ENCODE data around the gene MOSMO. TPM values are rescaled to one million over a fixed set of nuclear protein-coding genes. Genes with fewer than 3 reads are reported as not detected.

MOSMO gene
- 8.6 TPM for total RNA-seq

- DNase-seq (ENCODE audit: low read depth in 2 of 3, low spot score in 2 of 3) = peak; percentile 35 to 73 (median 62)
Observed at GRCh38 chr16:22007509-22008214, at the start of gene MOSMO. MOSMO (plus strand) TSS chr16:22008111; CDS start chr16:22008302, 191 bp downstream.

DNA sequence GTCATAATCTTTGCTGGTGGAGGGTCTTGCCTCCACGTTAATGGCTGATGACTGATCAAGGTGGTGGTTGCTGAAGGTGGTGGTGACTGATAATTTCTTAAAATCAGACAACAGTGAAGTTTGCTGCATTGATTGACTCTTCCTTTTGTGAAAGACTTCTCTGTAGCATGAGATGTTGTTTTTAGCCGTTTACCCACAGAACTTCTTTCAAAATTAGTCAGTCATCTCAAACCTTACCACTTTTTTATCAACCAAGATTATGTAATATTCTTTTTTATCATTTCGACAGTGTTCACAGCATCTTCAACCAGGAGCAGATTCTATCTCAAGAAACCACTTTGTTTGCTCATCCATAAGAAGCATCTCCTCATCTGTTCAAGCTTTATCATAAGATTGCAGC lies 48.9 kb upstream of the MOSMO start:
- DNase-seq (ENCODE audit: low read depth in 2 of 3, low spot score in 2 of 3) = no peak

DNA sequence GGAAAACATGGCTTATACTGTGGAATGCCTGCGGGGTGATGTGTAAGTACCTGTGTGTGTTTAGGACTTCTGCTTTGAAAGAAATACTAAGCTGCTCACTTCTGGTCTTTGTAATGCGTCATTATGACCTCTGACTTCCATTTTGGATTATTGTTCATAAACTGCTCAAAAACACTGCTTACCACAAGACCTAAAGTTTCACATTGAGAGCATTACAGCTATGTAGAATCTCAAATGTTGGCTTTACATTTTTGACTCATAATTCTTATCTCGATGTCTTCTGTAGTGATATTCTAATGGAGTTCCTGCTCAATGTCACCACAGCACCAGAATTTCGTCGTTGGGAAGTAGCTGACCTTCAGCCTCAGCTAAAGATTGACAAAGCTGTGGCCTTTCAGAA lies 45.4 kb upstream of the MOSMO start:
- no peak for DNase-seq (ENCODE audit: low read depth in 2 of 3, low spot score in 2 of 3)

DNA sequence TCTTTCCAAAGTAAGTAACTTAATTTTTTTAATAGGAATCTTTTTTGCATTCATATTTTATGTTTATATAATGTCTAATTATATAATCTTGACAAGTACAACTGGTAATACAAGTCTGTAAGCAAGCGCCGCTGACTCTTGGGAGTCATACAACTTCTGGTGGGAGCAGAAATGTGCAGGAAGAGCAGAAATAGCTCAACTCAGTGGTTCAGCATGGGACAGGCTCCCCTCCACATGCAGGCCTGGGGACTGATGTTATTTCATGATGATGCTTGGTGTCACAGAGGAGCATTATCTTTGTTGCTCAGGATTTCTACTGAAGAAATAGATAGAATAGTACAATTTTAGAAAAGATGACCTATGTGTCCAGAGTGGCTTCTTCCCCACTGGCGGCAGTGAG lies 44.0 kb upstream of the MOSMO start:
- DNase-seq (ENCODE audit: low read depth in 2 of 3, low spot score in 2 of 3) = no peak

DNA sequence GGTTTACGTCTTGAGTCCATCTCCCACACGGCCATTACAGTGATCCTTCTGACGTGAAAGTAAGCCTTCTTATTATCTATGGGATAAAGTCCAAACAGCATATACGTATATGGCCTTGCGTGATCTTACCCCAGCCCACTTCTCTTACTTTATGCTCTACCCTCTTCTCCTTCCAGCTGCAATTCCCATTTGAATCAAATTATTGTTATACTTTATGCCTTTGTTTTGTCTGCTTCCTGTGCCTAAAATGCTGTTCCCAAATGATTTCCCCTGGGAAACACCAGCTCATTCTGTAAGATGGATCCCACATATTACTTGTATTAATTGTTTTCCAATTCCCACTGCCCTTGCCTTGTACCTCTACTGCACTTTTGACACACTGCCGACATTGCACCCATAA lies 43.6 kb upstream of the MOSMO start:
- DNase-seq (ENCODE audit: low read depth in 2 of 3, low spot score in 2 of 3) = no peak

GRCh38 chr16:21971856-21972255 lies 36.1 kb upstream of the MOSMO start:
- no peak for DNase-seq (ENCODE audit: low read depth in 2 of 3, low spot score in 2 of 3)

- no peak for DNase-seq (ENCODE audit: low read depth in 2 of 3, low spot score in 2 of 3)
Observed at GRCh38 chr16:21973945-21974344, 34.0 kb upstream of the MOSMO start.

DNA sequence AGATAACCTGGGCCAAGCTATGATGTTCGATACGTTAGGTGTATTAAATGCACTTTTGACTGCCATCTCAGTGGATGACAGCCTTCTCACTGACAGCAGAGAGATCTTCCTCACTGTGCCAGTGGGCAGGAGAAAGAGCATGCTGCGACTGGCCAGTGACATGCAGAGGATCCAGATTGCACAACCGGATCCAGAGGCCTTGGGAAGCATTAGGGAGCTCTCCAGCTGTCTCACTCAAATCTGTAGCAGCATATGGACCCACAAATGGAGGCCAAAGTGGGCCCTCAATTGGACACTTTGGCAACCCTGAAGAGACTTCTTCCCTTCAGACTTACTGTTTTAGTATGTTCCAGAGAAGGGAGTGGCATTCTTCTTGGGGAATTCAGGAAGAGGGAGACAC lies 27.9 kb upstream of the MOSMO start:
- no peak for DNase-seq (ENCODE audit: low read depth in 2 of 3, low spot score in 2 of 3)

DNA sequence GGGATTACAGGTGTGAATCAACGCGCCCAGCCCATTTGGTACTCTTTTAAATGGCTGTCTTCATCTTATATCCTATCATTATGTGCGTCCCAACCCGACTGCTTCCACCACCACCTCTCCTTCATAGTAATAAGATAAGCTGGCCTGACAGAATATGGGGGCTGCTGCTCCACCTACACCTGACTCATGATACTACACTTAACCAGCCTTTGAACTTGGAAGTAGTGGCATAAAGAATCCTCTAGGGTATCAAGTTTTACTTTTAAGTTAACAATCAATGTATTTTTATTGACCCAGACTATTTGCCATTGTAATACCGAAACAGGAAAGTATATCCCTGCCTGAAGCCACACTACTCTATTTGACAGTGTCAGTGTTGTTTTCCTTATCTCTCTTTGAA lies 25.8 kb upstream of the MOSMO start:
- no peak for DNase-seq (ENCODE audit: low read depth in 2 of 3, low spot score in 2 of 3)

- no peak for DNase-seq (ENCODE audit: low read depth in 2 of 3, low spot score in 2 of 3)
Observed at GRCh38 chr16:21984062-21984461, 23.8 kb upstream of the MOSMO start.

DNA sequence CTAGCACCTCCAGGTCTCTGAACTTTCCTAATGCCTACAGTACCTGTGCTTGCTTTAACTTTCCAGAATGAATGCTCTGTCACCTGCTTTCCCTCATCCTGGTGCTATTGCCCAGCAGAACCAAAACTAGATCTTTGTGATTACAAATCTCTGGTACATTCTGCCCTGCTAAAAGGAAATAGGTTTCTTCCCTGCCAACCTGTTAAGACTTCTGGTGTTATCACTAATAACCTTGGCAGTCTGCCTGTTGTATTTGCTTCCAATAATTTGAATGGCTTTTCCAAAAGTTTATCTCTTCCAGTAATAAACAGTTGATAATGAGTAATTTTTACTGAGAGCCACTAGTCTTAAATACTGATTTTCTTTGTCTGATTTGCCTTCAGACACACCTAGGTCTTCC lies 22.4 kb upstream of the MOSMO start:
- no peak for DNase-seq (ENCODE audit: low read depth in 2 of 3, low spot score in 2 of 3)

GRCh38 chr16:21986692-21987246 lies 21.1 kb upstream of the MOSMO start:
- DNase-seq (ENCODE audit: low read depth in 2 of 3, low spot score in 2 of 3) = no peak

DNA sequence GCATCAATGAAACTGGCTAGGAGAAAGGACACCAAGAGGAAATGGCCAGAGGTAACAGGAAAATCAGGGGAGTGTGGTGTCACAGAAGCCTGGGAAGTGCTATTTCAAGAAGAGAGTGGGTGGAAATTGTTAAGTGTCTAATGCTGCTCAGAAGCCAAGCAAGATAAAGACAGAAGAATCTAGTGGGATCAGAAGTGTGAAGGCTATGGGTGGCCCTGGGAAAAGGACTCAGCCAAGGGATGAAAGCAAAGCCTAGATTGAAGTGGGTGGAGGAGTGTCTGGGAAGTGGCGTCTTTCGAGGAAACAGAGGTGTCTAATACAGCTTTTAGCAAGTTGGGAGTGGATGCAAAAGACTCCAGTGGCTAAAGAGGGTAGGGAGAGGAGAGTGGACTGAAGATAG lies 20.4 kb upstream of the MOSMO start:
- DNase-seq (ENCODE audit: low read depth in 2 of 3, low spot score in 2 of 3) = no peak

GRCh38 chr16:21989133-21989532 lies 18.8 kb upstream of the MOSMO start:
- no peak for DNase-seq (ENCODE audit: low read depth in 2 of 3, low spot score in 2 of 3)

GRCh38 chr16:21989751-21990150 lies 18.2 kb upstream of the MOSMO start:
- no peak for DNase-seq (ENCODE audit: low read depth in 2 of 3, low spot score in 2 of 3)

DNA sequence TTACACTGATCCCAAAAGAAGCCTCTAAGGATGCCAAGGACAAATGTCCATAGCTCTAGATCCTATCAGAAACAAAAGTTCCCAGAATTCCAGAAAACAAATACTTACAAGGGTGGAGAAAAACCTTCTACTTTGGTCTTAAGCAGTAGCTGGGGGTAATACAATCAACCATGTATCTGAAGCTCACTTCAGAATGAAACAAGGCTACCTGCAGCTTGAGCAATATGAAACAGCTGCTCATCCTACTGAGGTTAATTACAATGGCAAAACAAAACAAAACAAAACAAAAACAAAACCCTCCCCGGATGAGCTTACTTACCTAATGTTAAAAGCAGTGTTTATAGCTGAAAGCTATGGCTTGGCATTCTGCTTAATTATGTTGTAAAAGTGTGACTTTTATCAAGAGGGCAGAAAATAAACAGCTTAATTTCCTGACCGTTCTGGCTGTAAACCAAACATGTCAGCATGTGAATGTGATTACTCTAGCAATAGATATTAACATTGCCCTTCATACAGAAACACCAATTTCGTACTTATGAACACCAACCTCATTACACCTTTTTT lies 17.4 kb upstream of the MOSMO start:
- no peak for DNase-seq (ENCODE audit: low read depth in 2 of 3, low spot score in 2 of 3)

GRCh38 chr16:21991621-21992020 lies 16.3 kb upstream of the MOSMO start:
- no peak for DNase-seq (ENCODE audit: low read depth in 2 of 3, low spot score in 2 of 3)

DNA sequence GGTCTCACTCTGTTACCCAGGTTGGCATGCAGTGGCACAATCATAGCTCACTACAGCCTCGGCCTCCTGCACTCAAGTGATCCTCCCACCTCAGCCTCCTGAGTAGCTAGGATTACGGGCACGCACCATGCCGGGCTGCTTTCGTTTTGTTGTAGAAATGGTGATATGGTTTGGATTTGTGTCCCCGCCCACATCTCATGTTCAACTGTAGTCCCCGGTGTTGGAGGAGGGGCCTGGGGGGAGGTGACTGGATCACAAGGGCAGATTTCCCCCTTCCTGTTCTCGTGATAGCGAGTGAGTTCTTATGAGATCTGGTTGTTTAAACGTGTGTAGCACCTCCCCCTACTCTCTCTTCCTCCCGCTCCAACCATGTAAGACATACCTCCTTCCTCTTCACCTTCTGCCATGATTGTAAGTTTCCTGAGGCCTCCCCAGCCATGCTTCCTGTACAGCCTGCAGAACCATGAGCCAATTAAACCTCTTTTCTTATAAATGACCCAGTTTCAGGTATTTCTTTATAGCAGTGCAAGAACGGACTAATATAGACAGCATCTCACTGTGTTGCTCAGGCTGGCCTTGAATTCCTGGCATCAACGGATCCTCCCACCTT lies 12.9 kb upstream of the MOSMO start:
- no peak for DNase-seq (ENCODE audit: low read depth in 2 of 3, low spot score in 2 of 3)

- no peak for DNase-seq (ENCODE audit: low read depth in 2 of 3, low spot score in 2 of 3)
Observed at GRCh38 chr16:21996923-21997696, 10.8 kb upstream of the MOSMO start.

DNA sequence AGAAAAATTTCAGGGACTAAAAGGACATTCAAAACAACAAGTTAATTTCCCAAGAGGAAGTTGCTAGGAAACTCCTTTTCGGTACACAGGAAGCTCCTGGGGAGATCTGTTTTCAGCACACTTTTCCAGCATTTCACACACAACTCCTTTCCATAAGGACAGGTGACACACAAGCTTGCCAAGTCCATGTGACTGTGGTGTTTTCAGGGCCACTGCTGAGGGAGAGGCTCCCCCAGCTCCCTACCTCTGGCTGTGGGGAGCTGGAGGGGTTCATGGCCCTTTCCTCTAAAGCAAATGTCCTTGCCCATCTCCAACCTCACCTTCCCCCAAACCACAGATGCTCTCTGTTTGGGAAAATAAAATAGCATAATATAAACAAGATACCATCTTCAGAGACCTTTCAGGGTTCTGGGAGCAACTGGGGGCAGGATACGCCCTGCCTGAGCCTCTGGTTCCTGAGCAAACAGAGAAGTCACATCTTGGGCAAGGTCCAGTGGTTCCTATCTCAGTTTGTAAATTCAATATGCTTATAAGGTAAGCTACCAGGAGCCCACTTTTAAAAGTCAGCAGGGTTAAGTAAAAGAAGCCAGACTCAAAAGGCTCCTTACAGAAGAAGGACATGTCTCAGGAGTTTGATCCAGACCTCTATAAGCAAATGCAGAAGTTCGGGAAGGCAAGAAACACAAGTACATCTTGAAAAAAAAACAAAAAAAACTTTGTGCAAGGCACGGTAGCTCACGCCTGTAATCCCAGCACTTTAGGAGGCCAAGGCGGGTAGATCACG lies 10.0 kb upstream of the MOSMO start:
- DNase-seq (ENCODE audit: low read depth in 2 of 3, low spot score in 2 of 3) = no peak

DNA sequence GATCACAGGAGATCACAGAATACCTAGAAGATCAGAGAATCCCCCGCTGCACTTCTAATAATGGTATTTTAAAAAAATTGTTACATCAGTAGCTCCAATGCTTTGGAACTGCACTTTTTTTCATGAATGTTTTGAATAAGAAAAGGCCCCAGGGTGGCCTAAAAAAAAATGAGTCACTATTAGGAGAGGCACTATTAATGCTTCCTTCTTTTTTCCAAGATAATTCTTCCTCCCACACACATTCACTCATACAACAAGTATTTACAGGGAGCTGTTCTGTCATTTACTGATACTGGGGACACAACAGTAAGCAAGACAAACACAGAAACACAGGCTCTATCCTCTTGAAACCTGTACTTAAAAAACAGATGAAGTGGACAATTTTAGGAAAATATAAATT lies 6.3 kb upstream of the MOSMO start:
- DNase-seq (ENCODE audit: low read depth in 2 of 3, low spot score in 2 of 3) = no peak
